ENCODE results near the gene PRSS8.

PRSS8 gene

DNA sequence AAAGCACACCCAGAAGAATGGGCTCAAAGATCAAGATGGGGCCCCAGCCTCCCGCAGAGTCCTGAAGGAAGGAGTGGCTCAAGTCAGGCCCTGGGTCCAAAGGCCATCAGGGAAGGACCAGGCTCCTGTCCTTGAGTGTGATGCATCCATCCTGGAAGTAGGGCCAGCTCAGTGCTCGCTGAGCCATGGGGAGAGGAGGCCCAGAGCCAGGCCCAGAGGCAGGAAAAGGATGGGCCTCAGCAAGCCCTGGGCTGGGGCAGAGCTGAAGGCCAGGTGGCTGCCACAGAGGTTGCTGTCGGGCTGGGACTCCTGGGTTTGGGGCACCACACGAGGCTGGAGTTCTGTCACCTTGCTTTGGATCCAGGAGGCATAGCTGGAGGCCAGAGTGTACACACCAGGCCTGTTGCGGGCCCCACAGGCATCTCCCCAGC, 3.7 kb downstream of the PRSS8 start:
- no peak overlapping the region for H4K8ac ChIP-seq (ENCODE audit: low read length)
- H2BK120ac ChIP-seq (ENCODE audit: low read depth, low read length) = no peak overlapping the region
- no peak overlapping the region for H3K27ac ChIP-seq (ENCODE audit: low read length, poor library complexity, severe bottlenecking)
- H3K36me3 ChIP-seq (ENCODE audit: control insufficient read depth in 1 of 2, insufficient read depth in 2 of 2, low read depth in 1 of 2, low read length in 2 of 2) = peaks cover 32 to 60% of the 10 kb centered on the region in 2 experiments
- no peak overlapping the region for H2BK12ac ChIP-seq (ENCODE audit: low read length in 2 of 2)
- peaks cover 4% of the 10 kb centered on the region for H3K4me1 ChIP-seq (ENCODE audit: control insufficient read depth, insufficient read depth, low read depth, low read length)
- no peak overlapping the region for H2AK5ac ChIP-seq (ENCODE audit: low read length, severe bottlenecking)
- H3K14ac ChIP-seq (ENCODE audit: low read length in 2 of 2) = no peak overlapping the region
- no peak overlapping the region for H3K4me2 ChIP-seq (ENCODE audit: low read length, poor library complexity, severe bottlenecking)
- no peak for DNase-seq
- H3K9me3 ChIP-seq (ENCODE audit: control insufficient read depth, low read length) = no peaks in the 10 kb centered on the region
- H3K18ac ChIP-seq (ENCODE audit: low read depth in 1 of 2, low read length in 2 of 2) = no peak overlapping the region
- no peak overlapping the region for H3K4ac ChIP-seq (ENCODE audit: low read depth in 1 of 2, low read length in 2 of 2)
- H2AFZ ChIP-seq (ENCODE audit: low read depth, low read length) = no peak overlapping the region
- H2BK15ac ChIP-seq (ENCODE audit: low read depth, poor library complexity, severe bottlenecking) = no peak overlapping the region
- no peak overlapping the region for H2BK5ac ChIP-seq (ENCODE audit: low read depth, low read length, poor library complexity, severe bottlenecking)
- no peaks in the 10 kb centered on the region for H3K79me1 ChIP-seq (replicated peaks; ENCODE audit: low read length, poor library complexity, severe bottlenecking)
- H3K27me3 ChIP-seq (ENCODE audit: control insufficient read depth in 1 of 2, insufficient read depth in 1 of 2, low read length in 2 of 2) = peaks cover 8 to 13% of the 10 kb centered on the region in 2 experiments
- H4K91ac ChIP-seq (ENCODE audit: low read length) = no peak overlapping the region
- no peak overlapping the region for H3K9ac ChIP-seq (ENCODE audit: low read length)
- H3K23ac ChIP-seq (ENCODE audit: low read length in 2 of 2) = no peak overlapping the region
- 94% methylated on average over 5 of the region's 5 CpGs for WGBS
- H3K4me3 ChIP-seq (ENCODE audit: insufficient read depth in 1 of 2, low read depth in 1 of 2, low read length in 2 of 2) = no peak overlapping the region

DNA sequence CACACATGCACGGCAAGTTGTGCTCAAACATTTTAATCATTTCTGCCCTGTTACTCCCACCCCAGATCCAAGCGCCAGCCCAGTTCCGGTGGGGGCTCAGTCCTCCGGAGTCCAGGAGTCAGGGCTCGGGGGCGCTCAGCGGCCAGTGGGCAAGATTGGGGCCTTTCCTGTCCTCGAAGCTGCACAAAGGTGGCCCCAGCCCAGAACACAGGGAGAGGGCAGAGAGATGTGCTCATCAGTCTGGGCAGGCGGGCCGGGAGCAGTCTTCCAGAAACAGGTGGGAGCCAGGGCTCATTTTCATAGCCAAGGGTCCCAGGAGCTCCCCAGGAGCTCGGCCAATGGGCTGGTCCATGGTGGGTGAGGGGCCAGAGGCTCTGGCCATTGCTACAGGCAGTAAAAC, 4.1 kb downstream of the PRSS8 start:
- no peak overlapping the region for H2BK5ac ChIP-seq (ENCODE audit: low read depth, low read length, poor library complexity, severe bottlenecking)
- no peak overlapping the region for H3K4ac ChIP-seq (ENCODE audit: low read depth in 1 of 2, low read length in 2 of 2)
- no peak overlapping the region for H3K9ac ChIP-seq (ENCODE audit: low read length)
- no peak overlapping the region for H3K18ac ChIP-seq (ENCODE audit: low read depth in 1 of 2, low read length in 2 of 2)
- peaks cover 4% of the 10 kb centered on the region for H3K4me1 ChIP-seq (ENCODE audit: control insufficient read depth, insufficient read depth, low read depth, low read length)
- no peak overlapping the region for H3K14ac ChIP-seq (ENCODE audit: low read length in 2 of 2)
- no peak overlapping the region for H3K4me2 ChIP-seq (ENCODE audit: low read length, poor library complexity, severe bottlenecking)
- no peak overlapping the region for H4K8ac ChIP-seq (ENCODE audit: low read length)
- no peak for DNase-seq
- no peak overlapping the region for H2BK15ac ChIP-seq (ENCODE audit: low read depth, poor library complexity, severe bottlenecking)
- no peaks in the 10 kb centered on the region for H3K79me1 ChIP-seq (replicated peaks; ENCODE audit: low read length, poor library complexity, severe bottlenecking)
- H4K91ac ChIP-seq (ENCODE audit: low read length) = no peak overlapping the region
- H2AFZ ChIP-seq (ENCODE audit: low read depth, low read length) = no peak overlapping the region
- no peaks in the 10 kb centered on the region for H3K9me3 ChIP-seq (ENCODE audit: control insufficient read depth, low read length)
- H3K27me3 ChIP-seq (ENCODE audit: control insufficient read depth in 1 of 2, insufficient read depth in 1 of 2, low read length in 2 of 2) = peaks cover 8 to 13% of the 10 kb centered on the region in 2 experiments
- no peak overlapping the region for H3K23ac ChIP-seq (ENCODE audit: low read length in 2 of 2)
- H3K4me3 ChIP-seq (ENCODE audit: insufficient read depth in 1 of 2, low read depth in 1 of 2, low read length in 2 of 2) = no peak overlapping the region
- WGBS = 98% methylated on average over 11 of the region's 11 CpGs
- H3K27ac ChIP-seq (ENCODE audit: low read length, poor library complexity, severe bottlenecking) = no peak overlapping the region
- no peak overlapping the region for H2BK12ac ChIP-seq (ENCODE audit: low read length in 2 of 2)
- no peak overlapping the region for H2BK120ac ChIP-seq (ENCODE audit: low read depth, low read length)
- peaks cover 33 to 62% of the 10 kb centered on the region in 2 experiments for H3K36me3 ChIP-seq (ENCODE audit: control insufficient read depth in 1 of 2, insufficient read depth in 2 of 2, low read depth in 1 of 2, low read length in 2 of 2)
- H2AK5ac ChIP-seq (ENCODE audit: low read length, severe bottlenecking) = no peak overlapping the region

- Histone ChIP-seq H3K14ac (ENCODE audit: low read length in 2 of 2) (no peak overlapping the region), H2BK12ac (ENCODE audit: low read length in 2 of 2) (no peak overlapping the region), H3K18ac (ENCODE audit: low read depth in 1 of 2, low read length in 2 of 2) (no peak overlapping the region), H3K4me2 (ENCODE audit: low read length, poor library complexity, severe bottlenecking) (no peak overlapping the region), H2AFZ (ENCODE audit: low read depth, low read length) (no peak overlapping the region), H4K8ac (ENCODE audit: low read length) (no peak overlapping the region), H2AK5ac (ENCODE audit: low read length, severe bottlenecking) (no peak overlapping the region), H4K91ac (ENCODE audit: low read length) (no peak overlapping the region), H2BK120ac (ENCODE audit: low read depth, low read length) (no peak overlapping the region), H3K36me3 (ENCODE audit: control insufficient read depth in 1 of 2, insufficient read depth in 2 of 2, low read depth in 1 of 2, low read length in 2 of 2) (peaks cover 33 to 62% of the 10 kb centered on the region in 2 experiments), H3K4me1 (ENCODE audit: control insufficient read depth, insufficient read depth, low read depth, low read length) (peaks cover 4% of the 10 kb centered on the region), H3K27ac (ENCODE audit: low read length, poor library complexity, severe bottlenecking) (no peak overlapping the region), H3K79me1 (replicated peaks; ENCODE audit: low read length, poor library complexity, severe bottlenecking) (no peaks in the 10 kb centered on the region), H3K9ac (ENCODE audit: low read length) (no peak overlapping the region), H3K23ac (ENCODE audit: low read length in 2 of 2) (no peak overlapping the region), H2BK15ac (ENCODE audit: low read depth, poor library complexity, severe bottlenecking) (no peak overlapping the region), H3K4me3 (ENCODE audit: insufficient read depth in 1 of 2, low read depth in 1 of 2, low read length in 2 of 2) (no peak overlapping the region), H3K27me3 (ENCODE audit: control insufficient read depth in 1 of 2, insufficient read depth in 1 of 2, low read length in 2 of 2) (peaks cover 8 to 13% of the 10 kb centered on the region in 2 experiments), H3K9me3 (ENCODE audit: control insufficient read depth, low read length) (no peaks in the 10 kb centered on the region), H3K4ac (ENCODE audit: low read depth in 1 of 2, low read length in 2 of 2) (no peak overlapping the region), H2BK5ac (ENCODE audit: low read depth, low read length, poor library complexity, severe bottlenecking) (no peak overlapping the region)
- 83% methylated on average over 2 of the region's 6 CpGs for WGBS
- no peak for DNase-seq
These were observed 4.6 kb downstream of the PRSS8 start for GRCh38 chr16:31130899-31131298.

- Histone ChIP-seq H4K8ac (ENCODE audit: low read length) (no peak overlapping the region), H3K9ac (ENCODE audit: low read length) (no peak overlapping the region), H2BK120ac (ENCODE audit: low read depth, low read length) (no peak overlapping the region), H2BK15ac (ENCODE audit: low read depth, poor library complexity, severe bottlenecking) (no peak overlapping the region), H3K4me3 (ENCODE audit: insufficient read depth in 1 of 2, low read depth in 1 of 2, low read length in 2 of 2) (no peak overlapping the region), H2AK5ac (ENCODE audit: low read length, severe bottlenecking) (no peak overlapping the region), H4K91ac (ENCODE audit: low read length) (no peak overlapping the region), H3K4me1 (ENCODE audit: control insufficient read depth, insufficient read depth, low read depth, low read length) (peaks cover 4% of the 10 kb centered on the region), H3K27ac (ENCODE audit: low read length, poor library complexity, severe bottlenecking) (no peak overlapping the region), H2BK5ac (ENCODE audit: low read depth, low read length, poor library complexity, severe bottlenecking) (no peak overlapping the region), H2BK12ac (ENCODE audit: low read length in 2 of 2) (no peak overlapping the region), H3K4ac (ENCODE audit: low read depth in 1 of 2, low read length in 2 of 2) (no peak overlapping the region), H3K27me3 (ENCODE audit: control insufficient read depth in 1 of 2, insufficient read depth in 1 of 2, low read length in 2 of 2) (peaks cover 8 to 13% of the 10 kb centered on the region in 2 experiments), H2AFZ (ENCODE audit: low read depth, low read length) (no peak overlapping the region), H3K36me3 (ENCODE audit: control insufficient read depth in 1 of 2, insufficient read depth in 2 of 2, low read depth in 1 of 2, low read length in 2 of 2) (peaks cover 37 to 62% of the 10 kb centered on the region in 2 experiments), H3K9me3 (ENCODE audit: control insufficient read depth, low read length) (no peaks in the 10 kb centered on the region), H3K4me2 (ENCODE audit: low read length, poor library complexity, severe bottlenecking) (no peak overlapping the region), H3K14ac (ENCODE audit: low read length in 2 of 2) (no peak overlapping the region), H3K79me1 (replicated peaks; ENCODE audit: low read length, poor library complexity, severe bottlenecking) (no peaks in the 10 kb centered on the region), H3K23ac (ENCODE audit: low read length in 2 of 2) (no peak overlapping the region), H3K18ac (ENCODE audit: low read depth in 1 of 2, low read length in 2 of 2) (no peak overlapping the region)
- DNase-seq = no peak
- 95% methylated on average over 9 of the region's 10 CpGs for WGBS
These were observed 5.1 kb downstream of the PRSS8 start for GRCh38 chr16:31130336-31130891.
